Neuronal stem cell (in vitro differentiated cells): ENCODE results near the gene NPIPA3.
A peak's percentile ranks its signal among the peaks of the same experiment; 100 is the strongest.

Experiments
- DNase-seq: peaks from one replicate; pipeline ENCODE4 v3.0.0-alpha.2; 2013; ENCODE audit warnings: low spot score
- H2AFZ ChIP-seq: one replicate; pipeline ENCODE4 v1.6.1; 2013; ENCODE audit warnings: mild to moderate bottlenecking, low read length, inconsistent platforms
- H2AK5ac ChIP-seq: 2 replicates; pipeline ENCODE4 v1.6.1; 2013; ENCODE audit warnings: low read depth, mild to moderate bottlenecking, inconsistent platforms, low read length, moderate library complexity, mixed read lengths
- H2BK120ac ChIP-seq: 2 replicates; pipeline ENCODE4 v1.6.1; 2013; ENCODE audit warnings: low read depth, mild to moderate bottlenecking, inconsistent platforms, low read length, moderate library complexity, mixed read lengths
- H2BK12ac ChIP-seq: one replicate; pipeline ENCODE4 v1.6.1; 2013; ENCODE audit warnings: low read length, inconsistent platforms
- H2BK15ac ChIP-seq: 2 replicates; pipeline ENCODE4 v1.6.1; 2013; ENCODE audit warnings: mild to moderate bottlenecking, low read length, inconsistent platforms, mixed read lengths
- H2BK5ac ChIP-seq: one replicate; pipeline ENCODE4 v1.6.1; 2013; ENCODE audit warnings: inconsistent platforms, mild to moderate bottlenecking, low read length, moderate library complexity
- H3K14ac ChIP-seq: one replicate; pipeline ENCODE4 v1.6.1; 2013; ENCODE audit warnings: low read length, inconsistent platforms
- H3K18ac ChIP-seq: 2 replicates; pipeline ENCODE4 v1.6.1; 2013; ENCODE audit warnings: low read length, inconsistent platforms
- H3K23ac ChIP-seq: 2 replicates; pipeline ENCODE4 v1.6.1; 2013; ENCODE audit warnings: low read depth, mild to moderate bottlenecking, mixed read lengths, low read length, inconsistent platforms; ENCODE audit not compliant: poor library complexity
- H3K27ac ChIP-seq: replicated peaks from 3 replicates; pipeline ENCODE4 v1.5.1; 2013; ENCODE audit warnings: low read length, inconsistent platforms
- H3K27me3 ChIP-seq, 3 experiments: 2 replicates each; pipeline ENCODE4 v1.6.1; 2013; ENCODE audit warnings: low read length in 3 of 3, mild to moderate bottlenecking in 2 of 3, inconsistent platforms in 1 of 3, low read depth in 1 of 3, mixed read lengths in 1 of 3, moderate library complexity in 1 of 3; ENCODE audit not compliant: control insufficient read depth in 3 of 3, insufficient read depth in 3 of 3
- H3K36me3 ChIP-seq, 2 donors: replicated peaks in 1 of 2; 2 replicates each; pipeline ENCODE4 v1.6.1; 2013; ENCODE audit warnings: low read length in 2 of 2; ENCODE audit not compliant: control insufficient read depth in 2 of 2, insufficient read depth in 2 of 2
- H3K4ac ChIP-seq: 2 replicates; pipeline ENCODE4 v1.6.1; 2013; ENCODE audit warnings: inconsistent platforms, mild to moderate bottlenecking, low read length, moderate library complexity
- H3K4me1 ChIP-seq, 2 donors: 1 replicate in 1 of 2; 2 replicates in 1 of 2; pipeline ENCODE4 v1.6.1; 2013; ENCODE audit warnings: low read length in 2 of 2, low read depth in 1 of 2; ENCODE audit not compliant: control insufficient read depth in 2 of 2, insufficient read depth in 1 of 2
- H3K4me2 ChIP-seq: one replicate; pipeline ENCODE4 v1.6.1; 2013; ENCODE audit warnings: mild to moderate bottlenecking, low read length, inconsistent platforms; ENCODE audit not compliant: insufficient read depth, poor library complexity, severe bottlenecking
- H3K4me3 ChIP-seq, 2 donors: 2 replicates each; pipeline ENCODE4 v1.5.1; 2013; ENCODE audit warnings: low read length in 2 of 2, mild to moderate bottlenecking in 2 of 2, inconsistent platforms in 1 of 2, moderate library complexity in 1 of 2
- H3K79me1 ChIP-seq: one replicate; pipeline ENCODE4 v1.6.1; 2013; ENCODE audit warnings: low read depth, mild to moderate bottlenecking, inconsistent platforms, low read length, moderate library complexity
- H3K9ac ChIP-seq: one replicate; pipeline ENCODE4 v1.6.1; 2013; ENCODE audit warnings: mild to moderate bottlenecking, low read depth, low read length, inconsistent platforms; ENCODE audit not compliant: poor library complexity
- H3K9me3 ChIP-seq, 2 donors: replicated peaks in 1 of 2; 2 replicates each; pipeline versions ENCODE3 to v1.6.1; 2013; ENCODE audit warnings: low read length in 2 of 2, mild to moderate bottlenecking in 2 of 2, inconsistent platforms in 1 of 2, low read depth in 1 of 2, mixed read lengths in 1 of 2, moderate library complexity in 1 of 2; ENCODE audit not compliant: control insufficient read depth in 2 of 2, insufficient read depth in 1 of 2
- H4K8ac ChIP-seq: one replicate; pipeline ENCODE4 v1.6.1; 2013; ENCODE audit warnings: low read depth, mild to moderate bottlenecking, inconsistent platforms, low read length, moderate library complexity
- H4K91ac ChIP-seq: one replicate; pipeline ENCODE4 v1.6.1; 2013; ENCODE audit warnings: low read length, low read depth, mild to moderate bottlenecking, inconsistent platforms; ENCODE audit not compliant: poor library complexity
- WGBS, 2 donors: extraction: QIAGEN DNeasy Blood & Tissue Kit; methylation state at CpG; one replicate each; pipeline ENCODE4 v1.1.7; 2013; ENCODE audit warnings: missing lambda C conversion rate in 2 of 2, mixed read lengths in 1 of 2; ENCODE audit not compliant: insufficient read length in 2 of 2, insufficient replicate concordance in 1 of 2; ENCODE audit errors: extremely low coverage in 2 of 2; 5-methylcytosine and 5-hydroxymethylcytosine counted together

Gene NPIPA3

DNA sequence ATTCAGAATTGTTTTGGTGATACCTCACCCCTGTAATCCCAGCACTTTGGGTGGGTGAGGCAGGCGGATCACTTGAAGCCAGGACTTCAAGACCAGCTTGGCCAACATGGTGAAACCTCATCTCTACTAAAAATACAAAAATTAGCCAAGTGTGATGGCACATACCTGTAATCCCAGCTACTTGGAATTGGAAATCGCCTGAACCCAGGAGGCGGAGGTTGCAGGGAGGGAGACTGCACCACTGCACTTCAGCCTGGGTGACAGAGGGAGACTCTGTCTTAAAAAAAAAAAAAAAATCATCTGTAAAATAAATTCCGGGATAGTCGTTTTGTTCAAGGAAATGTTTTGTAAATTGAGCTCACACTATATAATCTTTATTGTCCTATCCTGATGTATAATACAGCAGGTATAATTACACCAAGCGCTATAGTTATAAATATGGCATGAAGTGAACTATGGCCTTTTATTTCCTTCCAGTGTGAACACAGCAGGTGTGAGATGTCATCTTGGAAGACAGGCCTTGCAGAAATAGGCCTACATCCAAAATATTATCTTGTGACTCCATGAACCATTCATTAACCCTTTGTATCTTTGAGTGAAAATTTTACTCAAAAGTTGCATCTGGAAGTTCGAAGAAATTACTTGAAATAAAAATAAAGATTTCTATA is 34.5 kb upstream of the NPIPA3 start:
- no peak for DNase-seq
- H3K27me3 ChIP-seq, result no peaks in the 10 kb centered on the region
- no peak overlapping the region for H3K9ac ChIP-seq
- H4K91ac ChIP-seq, result no peak overlapping the region
- no peak overlapping the region for H2BK120ac ChIP-seq
- no peak overlapping the region for H3K18ac ChIP-seq
- H2AFZ ChIP-seq, result no peak overlapping the region
- WGBS, 2 donors, result no CpG with 5 or more reads among the region's 7 CpGs
- no peak overlapping the region for H3K23ac ChIP-seq
- no peak overlapping the region for H2BK15ac ChIP-seq
- H2BK12ac ChIP-seq, result no peak overlapping the region
- no peaks in the 10 kb centered on the region for H3K79me1 ChIP-seq
- H3K14ac ChIP-seq, result no peak overlapping the region
- H4K8ac ChIP-seq, result no peak overlapping the region
- H2BK5ac ChIP-seq, result no peak overlapping the region
- H3K4me3 ChIP-seq, result no peak overlapping the region
- H3K36me3 ChIP-seq, result peaks cover 22 to 60% of the 10 kb centered on the region in 2 donors
- H3K4ac ChIP-seq, result no peak overlapping the region
- no peak overlapping the region for H3K27ac ChIP-seq
- H2AK5ac ChIP-seq, result no peak overlapping the region
- no peaks in the 10 kb centered on the region for H3K9me3 ChIP-seq
- H3K4me1 ChIP-seq, result no peaks in the 10 kb centered on the region
- no peak overlapping the region for H3K4me2 ChIP-seq

- Histone ChIP-seq H3K4ac (no peak overlapping the region), H3K36me3 (peaks cover 16 to 49% of the 10 kb centered on the region in 2 donors), H3K79me1 (no peaks in the 10 kb centered on the region), H3K14ac (no peak overlapping the region), H2BK5ac (no peak overlapping the region), H3K9me3 (no peaks in the 10 kb centered on the region), H3K4me3 (no peak overlapping the region), H4K8ac (no peak overlapping the region), H3K18ac (no peak overlapping the region), H3K4me2 (no peak overlapping the region), H2AK5ac (no peak overlapping the region), H4K91ac (no peak overlapping the region), H3K23ac (peak overlapping the region; percentile 44), H3K4me1 (no peaks in the 10 kb centered on the region), H2BK12ac (no peak overlapping the region), H2BK15ac (no peak overlapping the region), H3K27me3 (no peaks in the 10 kb centered on the region), H2AFZ (no peak overlapping the region), H3K27ac (no peak overlapping the region), H2BK120ac (no peak overlapping the region), H3K9ac (no peak overlapping the region)
- WGBS, 2 donors, result no CpG with 5 or more reads among the region's 4 CpGs
- DNase-seq, result no peak
Measured at GRCh38 chr16:14669776-14670175, 33.4 kb upstream of the NPIPA3 start.

GRCh38 chr16:14672403-14672971 is 30.7 kb upstream of the NPIPA3 start:
- Histone ChIP-seq H2BK12ac (no peak overlapping the region), H4K91ac (no peak overlapping the region), H3K14ac (no peak overlapping the region), H4K8ac (no peak overlapping the region), H3K27me3 (no peaks in the 10 kb centered on the region), H3K4me3 (no peak overlapping the region), H2BK5ac (no peak overlapping the region), H3K79me1 (no peaks in the 10 kb centered on the region), H2AFZ (no peak overlapping the region), H3K36me3 (peaks cover 5 to 22% of the 10 kb centered on the region in 2 donors), H3K9me3 (no peaks in the 10 kb centered on the region), H3K23ac (no peak overlapping the region), H3K27ac (no peak overlapping the region), H3K18ac (no peak overlapping the region), H2AK5ac (no peak overlapping the region), H2BK120ac (no peak overlapping the region), H2BK15ac (no peak overlapping the region), H3K9ac (no peak overlapping the region), H3K4me1 (no peaks in the 10 kb centered on the region), H3K4ac (no peak overlapping the region), H3K4me2 (no peak overlapping the region)
- DNase-seq, result no peak
- no CpG with 5 or more reads among the region's 7 CpGs for WGBS, 2 donors

DNA sequence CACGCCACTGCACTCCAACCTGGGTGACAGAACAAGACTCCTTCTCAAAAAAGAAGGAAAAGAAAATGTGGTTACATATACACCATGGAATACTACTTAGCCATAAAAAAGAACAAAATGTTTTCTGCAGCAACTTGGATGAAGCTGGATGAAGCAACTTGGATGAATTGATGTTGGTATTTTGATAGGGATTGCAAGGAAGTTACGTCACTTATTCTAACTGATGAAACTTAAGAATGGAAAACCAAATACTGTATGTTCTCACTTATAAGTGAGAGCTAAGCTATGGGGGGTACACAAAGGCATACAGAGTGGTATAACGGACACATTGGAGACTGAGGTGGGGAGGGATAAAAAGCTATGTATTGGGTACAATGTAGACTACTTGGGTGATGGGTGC is 26.6 kb upstream of the NPIPA3 start:
- no CpG with 5 or more reads among the region's 3 CpGs for WGBS, 2 donors
- Histone ChIP-seq H3K23ac (no peak overlapping the region), H3K4me1 (no peaks in the 10 kb centered on the region), H3K14ac (no peak overlapping the region), H2BK120ac (no peak overlapping the region), H3K27ac (no peak overlapping the region), H3K4me2 (no peak overlapping the region), H2BK12ac (no peak overlapping the region), H4K91ac (no peak overlapping the region), H3K79me1 (no peaks in the 10 kb centered on the region), H3K9me3 (no peaks in the 10 kb centered on the region), H3K36me3 (no peaks in the 10 kb centered on the region), H2BK5ac (no peak overlapping the region), H3K18ac (no peak overlapping the region), H3K4ac (no peak overlapping the region), H2BK15ac (no peak overlapping the region), H3K9ac (no peak overlapping the region), H2AFZ (no peak overlapping the region), H2AK5ac (no peak overlapping the region), H3K27me3 (no peaks in the 10 kb centered on the region), H4K8ac (no peak overlapping the region), H3K4me3 (no peak overlapping the region)
- no peak for DNase-seq
